Stimulated activated CD8-positive, alpha-beta memory T cell treated with anti-CD3 and anti-CD28 coated beads, Interleukin-7, amount 100 ng/mL, for 4 hours (primary cell): ENCODE measurements around the gene OR51A7.
"Not testable (repeated sequence)": the region's sequence is repeated elsewhere in the genome, so short reads cannot be mapped to it uniquely, and the experiment has no call there.

Experiments
- DNase-seq, 2 donors: peaks; one replicate each; pipeline ENCODE4 v3.0.0-alpha.2; 2020; ENCODE audit warnings: low read depth in 2 of 2

OR51A7 gene

DNA sequence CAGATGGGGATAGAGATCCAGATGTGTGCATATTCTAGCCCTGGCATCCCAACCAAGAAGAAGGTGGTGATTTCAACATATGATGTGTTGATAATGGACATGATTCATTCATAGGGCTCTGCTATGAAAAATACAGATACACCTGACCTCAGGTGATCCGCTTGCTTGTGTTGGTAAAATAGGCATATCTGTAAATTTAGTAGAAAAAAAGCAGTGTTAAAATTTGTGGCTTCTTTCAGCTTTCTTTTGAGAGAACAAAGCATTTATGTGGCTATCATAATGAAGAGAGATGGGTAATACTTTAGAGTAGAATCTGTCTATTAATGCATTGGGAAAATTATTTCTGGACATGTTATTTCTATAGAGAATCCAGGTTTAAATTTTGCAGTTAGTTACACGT lies 52.0 kb downstream of the OR51A7 start, which contains the start of gene OR51A2:
TSS of gene OR51A2 (minus strand) at position 101 of the 400 bp plus-strand sequence. CDS start at position 101, 0 bp downstream.
- not testable (repeated sequence) for DNase-seq

DNA sequence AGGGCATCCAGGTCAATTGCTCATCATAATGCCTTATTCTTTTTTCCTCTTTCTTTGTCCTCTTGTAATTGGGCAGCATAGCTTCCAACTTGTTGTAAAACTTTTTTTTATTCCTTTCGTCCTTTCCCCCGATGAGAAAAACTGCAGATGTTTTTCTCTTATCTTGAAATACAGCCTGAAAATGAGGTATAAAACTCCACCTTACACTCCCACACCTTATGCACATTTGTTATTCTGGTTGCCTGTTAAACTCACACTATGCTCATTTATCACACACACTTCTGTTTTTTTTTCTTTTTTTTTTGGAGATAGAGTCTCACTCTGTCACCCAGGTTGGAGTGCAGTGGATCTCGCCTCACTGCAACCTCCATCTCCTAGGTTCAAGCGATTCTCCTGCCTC lies 53.8 kb downstream of the OR51A7 start:
- DNase-seq = no peak
